HepG2 (cell line): ENCODE data around the gene TPPP2.

Source experiments
- KLF13 ChIP-seq: sonication (generic); formaldehyde crosslinking; IDR thresholded peaks from 2 replicates; pipeline ENCODE4 v1.4.0; 2020; ENCODE audit warnings: mild to moderate bottlenecking, missing genetic modification reagents
- TF ChIP-seq, protein P1 (sequence below): sonication (generic); formaldehyde crosslinking; IDR thresholded peaks from 2 replicates; pipeline ENCODE4 v1.5.0; 2020; ENCODE audit warnings: mild to moderate bottlenecking, missing genetic modification reagents, moderate library complexity

DNA sequence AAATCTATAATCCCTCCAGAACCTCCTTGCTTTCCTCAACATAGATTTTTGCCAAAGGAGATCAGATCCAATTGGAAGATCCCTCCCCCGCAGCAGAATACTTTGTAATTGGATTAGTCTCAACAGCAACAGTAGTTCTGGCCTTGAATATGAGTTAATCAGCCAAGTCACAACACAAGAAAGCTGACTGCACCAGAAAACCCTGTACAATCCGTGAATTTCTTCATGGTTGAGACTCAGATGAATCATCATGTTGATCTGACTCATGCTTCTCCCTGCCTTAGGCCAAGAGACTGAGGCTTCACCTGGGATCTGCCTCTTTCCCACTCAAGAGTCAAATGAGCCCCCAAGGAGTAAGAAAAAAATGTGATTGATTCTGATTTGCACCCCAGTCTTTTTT lies 43.2 kb upstream of the TPPP2 start:
- no peak for TF ChIP-seq KLF13 (CRISPR knock-in tag)
- TF ChIP-seq, protein P1, sequence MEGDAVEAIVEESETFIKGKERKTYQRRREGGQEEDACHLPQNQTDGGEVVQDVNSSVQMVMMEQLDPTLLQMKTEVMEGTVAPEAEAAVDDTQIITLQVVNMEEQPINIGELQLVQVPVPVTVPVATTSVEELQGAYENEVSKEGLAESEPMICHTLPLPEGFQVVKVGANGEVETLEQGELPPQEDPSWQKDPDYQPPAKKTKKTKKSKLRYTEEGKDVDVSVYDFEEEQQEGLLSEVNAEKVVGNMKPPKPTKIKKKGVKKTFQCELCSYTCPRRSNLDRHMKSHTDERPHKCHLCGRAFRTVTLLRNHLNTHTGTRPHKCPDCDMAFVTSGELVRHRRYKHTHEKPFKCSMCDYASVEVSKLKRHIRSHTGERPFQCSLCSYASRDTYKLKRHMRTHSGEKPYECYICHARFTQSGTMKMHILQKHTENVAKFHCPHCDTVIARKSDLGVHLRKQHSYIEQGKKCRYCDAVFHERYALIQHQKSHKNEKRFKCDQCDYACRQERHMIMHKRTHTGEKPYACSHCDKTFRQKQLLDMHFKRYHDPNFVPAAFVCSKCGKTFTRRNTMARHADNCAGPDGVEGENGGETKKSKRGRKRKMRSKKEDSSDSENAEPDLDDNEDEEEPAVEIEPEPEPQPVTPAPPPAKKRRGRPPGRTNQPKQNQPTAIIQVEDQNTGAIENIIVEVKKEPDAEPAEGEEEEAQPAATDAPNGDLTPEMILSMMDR: no peak
